Neural cell (in vitro differentiated cells): ENCODE measurements around the gene SLC23A3. TPM values are rescaled to one million over a fixed set of nuclear protein-coding genes. Genes with fewer than 3 reads are reported as not detected.

Experiments used
- H2AFZ ChIP-seq: fragments of 200-600, 300-800 bp; sonication (generic), shearing (Covaris generic); 2 replicates; pipeline ENCODE4 v1.6.0; 2014; ENCODE audit warnings: low read depth, mild to moderate bottlenecking, antibody characterized with exemption, low read length, moderate library complexity
- H3F3A ChIP-seq: fragments of 200-600 bp; shearing (Covaris generic); 2 replicates; pipeline ENCODE4 v1.6.1; 2016; ENCODE audit warnings: mild to moderate bottlenecking, moderate library complexity, mixed read lengths, antibody characterized with exemption, low read length; ENCODE audit not compliant: insufficient read depth, poor library complexity, severe bottlenecking
- H3K27ac ChIP-seq: fragments of 200-600, 300-800 bp; sonication (generic), shearing (Covaris generic); 2 replicates; pipeline ENCODE4 v1.5.1; 2014; ENCODE audit warnings: mild to moderate bottlenecking, low read length, moderate library complexity
- H3K27me3 ChIP-seq: fragments of 300-800, 200-600 bp; sonication (generic), shearing (Covaris generic); 2 replicates; pipeline ENCODE4 v1.6.0; 2014; ENCODE audit warnings: mild to moderate bottlenecking, low read depth, low read length, moderate library complexity; ENCODE audit not compliant: insufficient read depth
- H3K36me3 ChIP-seq: fragments of 300-800, 200-600 bp; sonication (generic), shearing (Covaris generic); 2 replicates; pipeline ENCODE4 v1.5.1; 2014; ENCODE audit warnings: mild to moderate bottlenecking, antibody characterized with exemption, low read length, moderate library complexity; ENCODE audit not compliant: insufficient read depth
- H3K4me2 ChIP-seq: fragments of 300-800, 200-600 bp; sonication (generic), shearing (Covaris generic); 2 replicates; pipeline ENCODE4 v1.6.0; 2014; ENCODE audit warnings: mild to moderate bottlenecking, low read length
- H3K4me3 ChIP-seq: fragments of 300-800, 200-600 bp; sonication (generic), shearing (Covaris generic); 2 replicates; pipeline ENCODE4 v1.5.1; 2014; ENCODE audit warnings: mild to moderate bottlenecking, low read length, moderate library complexity
- H3K79me2 ChIP-seq: fragments of 200-600 bp; shearing (Covaris generic); replicated peaks from 2 replicates; pipeline ENCODE4 v1.6.0; 2014; ENCODE audit warnings: mild to moderate bottlenecking, low read length, moderate library complexity; ENCODE audit not compliant: insufficient read depth
- H3K9ac ChIP-seq: fragments of 300-800, 200-600 bp; sonication (generic), shearing (Covaris generic); 2 replicates; pipeline ENCODE4 v1.6.1; 2016; ENCODE audit warnings: mild to moderate bottlenecking, low read length, mixed read lengths
- H3K9me2 ChIP-seq: fragments of 200-600 bp; shearing (Covaris generic); 2 replicates; pipeline ENCODE4 v1.6.1; 2016; ENCODE audit warnings: mild to moderate bottlenecking, low read length, mixed read lengths; ENCODE audit not compliant: insufficient read depth
- H3K9me3 ChIP-seq: fragments of 200-600, 300-800 bp; sonication (generic), shearing (Covaris generic); 2 replicates; pipeline ENCODE4 v1.6.1; 2016; ENCODE audit warnings: mild to moderate bottlenecking, mixed run types, low read length, moderate library complexity, mixed read lengths
- H4K20me1 ChIP-seq: fragments of 200-600 bp; shearing (Covaris generic); 2 replicates; pipeline ENCODE4 v1.6.1; 2016; ENCODE audit warnings: mild to moderate bottlenecking, mixed run types; ENCODE audit not compliant: insufficient read depth
- CTCF ChIP-seq: fragments of 450-650 bp; IDR thresholded peaks from 2 replicates; pipeline ENCODE4 v1.5.1; 2014; ENCODE audit warnings: antibody characterized with exemption, mild to moderate bottlenecking, moderate library complexity; ENCODE audit not compliant: poor library complexity, severe bottlenecking
- EZH2 ChIP-seq: fragments of 200-600, 300-800 bp; shearing (Covaris generic), sonication (generic); IDR thresholded peaks from 2 replicates; pipeline ENCODE4 v1.6.1; 2014; ENCODE audit warnings: antibody characterized with exemption, low read length, borderline replicate concordance, mild to moderate bottlenecking; ENCODE audit not compliant: insufficient read depth, poor library complexity, severe bottlenecking
- MXI1 ChIP-seq: fragments of 450-650 bp; conservative IDR thresholded peaks from 2 replicates; pipeline ENCODE4 v1.6.1; 2014; ENCODE audit warnings: antibody characterized with exemption, mild to moderate bottlenecking; ENCODE audit not compliant: poor library complexity, severe bottlenecking
- POLR2AphosphoS5 ChIP-seq: IDR thresholded peaks from 2 replicates; pipeline ENCODE4 v1.6.1; 2012
- RAD21 ChIP-seq: fragments of 450-650 bp; conservative IDR thresholded peaks from 2 replicates; pipeline ENCODE4 v1.6.1; 2014; ENCODE audit warnings: antibody characterized with exemption, mild to moderate bottlenecking, moderate library complexity
- REST ChIP-seq: IDR thresholded peaks from 2 replicates; pipeline ENCODE4 v1.6.1; 2012; ENCODE audit warnings: borderline replicate concordance
- SMC3 ChIP-seq: fragments of 450-650 bp; conservative IDR thresholded peaks from 2 replicates; pipeline ENCODE4 v1.6.1; 2014; ENCODE audit warnings: antibody characterized with exemption, mild to moderate bottlenecking, moderate library complexity; ENCODE audit not compliant: poor library complexity
- TAF1 ChIP-seq: IDR thresholded peaks from 2 replicates; pipeline ENCODE4 v1.6.1; 2012; ENCODE audit warnings: low read depth
- polyA plus RNA-seq: library from polyadenylated mRNA; depleted of rRNA; stranded (reverse); fragments of >200 nt; gene quantifications from 2 replicates; pipeline ENCODE4 v1.2.3, GENCODE V29; 2014

The SLC23A3 gene
- polyA plus RNA-seq, 1 donor from 2014 or later: 0.28 TPM

GRCh38 chr2:219171231-219171651, 1.4 kb upstream of the SLC23A3 start:
- H3K36me3 ChIP-seq: no peaks in the 10 kb centered on the region
- peaks cover 4% of the 10 kb centered on the region for H3K79me2 ChIP-seq
- TF ChIP-seq REST: no peak
- no peak for TF ChIP-seq SMC3
- no peak for TF ChIP-seq POLR2AphosphoS5
- no peak for TF ChIP-seq TAF1
- peak; percentile 28 for TF ChIP-seq RAD21
- peak; percentile 63 for TF ChIP-seq CTCF
- H3K9me2 ChIP-seq: no peaks in the 10 kb centered on the region
- no peaks in the 10 kb centered on the region for H4K20me1 ChIP-seq
- H3K4me3 ChIP-seq: no peak overlapping the region
- H3F3A ChIP-seq: no peaks in the 10 kb centered on the region
- no peaks in the 10 kb centered on the region for H3K27me3 ChIP-seq
- no peak overlapping the region for H2AFZ ChIP-seq
- no peaks in the 10 kb centered on the region for H3K9me3 ChIP-seq
- no peak overlapping the region for H3K27ac ChIP-seq
- H3K4me2 ChIP-seq: no peak overlapping the region
- no peak overlapping the region for H3K9ac ChIP-seq

DNA sequence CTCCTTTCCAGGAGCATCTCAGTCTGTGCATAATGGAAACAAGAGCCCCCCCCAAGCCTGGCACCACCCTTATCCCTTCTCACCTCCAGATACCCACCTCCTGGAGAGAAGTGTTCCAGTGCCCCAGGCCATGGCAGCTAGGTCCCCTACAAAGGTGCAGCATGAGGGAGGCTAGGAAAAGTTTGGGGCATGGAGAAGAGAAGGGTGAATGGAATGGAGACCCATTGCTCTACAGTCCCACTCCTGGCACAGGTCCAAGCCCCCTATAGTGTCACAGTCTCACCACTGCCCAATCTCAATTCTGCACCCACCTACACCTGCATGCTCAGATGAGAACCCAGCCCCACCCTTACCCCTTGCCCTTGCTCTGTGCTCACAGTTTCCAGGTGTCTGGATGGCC, 897 bp downstream of the SLC23A3 start:
- no peak overlapping the region for H2AFZ ChIP-seq
- H3K27ac ChIP-seq: no peak overlapping the region
- H3K4me2 ChIP-seq: no peak overlapping the region
- H3K9me2 ChIP-seq: no peaks in the 10 kb centered on the region
- H3K9me3 ChIP-seq: no peaks in the 10 kb centered on the region
- no peaks in the 10 kb centered on the region for H3K27me3 ChIP-seq
- H3K9ac ChIP-seq: no peak overlapping the region
- no peaks in the 10 kb centered on the region for H3K79me2 ChIP-seq
- no peak overlapping the region for H3K4me3 ChIP-seq
- H4K20me1 ChIP-seq: no peaks in the 10 kb centered on the region
- H3F3A ChIP-seq: no peaks in the 10 kb centered on the region
- H3K36me3 ChIP-seq: no peaks in the 10 kb centered on the region
- TF ChIP-seq POLR2AphosphoS5: no peak
- no peak for TF ChIP-seq MXI1
- no peak for TF ChIP-seq REST
- TF ChIP-seq EZH2: no peak
- no peak for TF ChIP-seq RAD21
- no peak for TF ChIP-seq SMC3
- TF ChIP-seq CTCF: no peak
